ENCODE measurements around the gene PAK4. TPM values are rescaled to one million over a fixed set of nuclear protein-coding genes. Genes with fewer than 3 reads are reported as not detected.

PAK4 gene
- total RNA-seq, 3 donors from 2014 or later (not counting 1 experiment from before 2014, with no cell fraction given), result 6.7 to 13.4 (median 11.8) TPM

DNA sequence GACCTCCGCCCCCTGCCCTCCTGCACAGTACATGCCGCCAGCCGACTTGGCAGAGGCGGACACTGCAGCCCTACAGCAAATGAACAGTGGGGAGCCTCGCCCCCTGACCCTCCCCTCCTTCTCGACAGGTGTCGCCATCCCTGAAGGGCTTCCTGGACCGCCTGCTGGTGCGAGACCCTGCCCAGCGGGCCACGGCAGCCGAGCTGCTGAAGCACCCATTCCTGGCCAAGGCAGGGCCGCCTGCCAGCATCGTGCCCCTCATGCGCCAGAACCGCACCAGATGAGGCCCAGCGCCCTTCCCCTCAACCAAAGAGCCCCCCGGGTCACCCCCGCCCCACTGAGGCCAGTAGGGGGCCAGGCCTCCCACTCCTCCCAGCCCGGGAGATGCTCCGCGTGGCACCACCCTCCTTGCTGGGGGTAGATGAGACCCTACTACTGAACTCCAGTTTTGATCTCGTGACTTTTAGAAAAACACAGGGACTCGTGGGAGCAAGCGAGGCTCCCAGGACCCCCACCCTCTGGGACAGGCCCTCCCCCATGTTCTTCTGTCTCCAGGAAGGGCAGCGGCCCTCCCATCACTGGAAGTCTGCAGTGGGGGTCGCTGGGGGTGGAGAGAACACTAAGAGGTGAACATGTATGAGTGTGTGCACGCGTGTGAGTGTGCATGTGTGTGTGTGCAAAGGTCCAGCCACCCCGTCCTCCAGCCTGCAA is 52.9 kb downstream of the PAK4 start:
- TF ChIP-seq, protein P1, sequence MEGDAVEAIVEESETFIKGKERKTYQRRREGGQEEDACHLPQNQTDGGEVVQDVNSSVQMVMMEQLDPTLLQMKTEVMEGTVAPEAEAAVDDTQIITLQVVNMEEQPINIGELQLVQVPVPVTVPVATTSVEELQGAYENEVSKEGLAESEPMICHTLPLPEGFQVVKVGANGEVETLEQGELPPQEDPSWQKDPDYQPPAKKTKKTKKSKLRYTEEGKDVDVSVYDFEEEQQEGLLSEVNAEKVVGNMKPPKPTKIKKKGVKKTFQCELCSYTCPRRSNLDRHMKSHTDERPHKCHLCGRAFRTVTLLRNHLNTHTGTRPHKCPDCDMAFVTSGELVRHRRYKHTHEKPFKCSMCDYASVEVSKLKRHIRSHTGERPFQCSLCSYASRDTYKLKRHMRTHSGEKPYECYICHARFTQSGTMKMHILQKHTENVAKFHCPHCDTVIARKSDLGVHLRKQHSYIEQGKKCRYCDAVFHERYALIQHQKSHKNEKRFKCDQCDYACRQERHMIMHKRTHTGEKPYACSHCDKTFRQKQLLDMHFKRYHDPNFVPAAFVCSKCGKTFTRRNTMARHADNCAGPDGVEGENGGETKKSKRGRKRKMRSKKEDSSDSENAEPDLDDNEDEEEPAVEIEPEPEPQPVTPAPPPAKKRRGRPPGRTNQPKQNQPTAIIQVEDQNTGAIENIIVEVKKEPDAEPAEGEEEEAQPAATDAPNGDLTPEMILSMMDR (IDR thresholded peaks at IDR 0.05), result no peak
- Mint-ChIP-seq H3K36me3 (no peaks in the 10 kb centered on the region), H3K27ac (no peak overlapping the region), H3K27me3 (ENCODE audit: low read depth in 2 of 2) (no peaks in the 10 kb centered on the region), H3K9me3 (no peaks in the 10 kb centered on the region), H3K4me3 (no peak overlapping the region), H3K4me1 (no peaks in the 10 kb centered on the region)
- H3K27me3 ChIP-seq (ENCODE audit: control insufficient read depth, insufficient read depth, low read length), result no peaks in the 10 kb centered on the region
- H3K9me3 ChIP-seq (ENCODE audit: control insufficient read depth, insufficient read depth, low read length), result no peaks in the 10 kb centered on the region
- H3K4me1 ChIP-seq (ENCODE audit: control insufficient read depth, insufficient read depth, low read length), result no peaks in the 10 kb centered on the region
- no peak for ATAC-seq
- intact Hi-C loops (cut with micrococcal nuclease), result no loop called here
- H3K27ac ChIP-seq (ENCODE audit: low read length), result no peak overlapping the region
- H3K4me3 ChIP-seq (ENCODE audit: low read length), result no peak overlapping the region
- WGBS (ENCODE audit: insufficient coverage), result 97% methylated on average over 30 of the region's 30 CpGs
- peaks cover 19% of the 10 kb centered on the region for H3K36me3 ChIP-seq (ENCODE audit: control insufficient read depth, insufficient read depth, low read length)
- DNase-seq, result no peak

- DNase-seq (no peak), ATAC-seq (no peak)
- Histone ChIP-seq H3K4me1 (ENCODE audit: control insufficient read depth, insufficient read depth, low read length) (no peaks in the 10 kb centered on the region), H3K36me3 (ENCODE audit: control insufficient read depth, insufficient read depth, low read length) (peaks cover 17% of the 10 kb centered on the region), H3K4me3 (ENCODE audit: low read length) (no peak overlapping the region), H3K27ac (ENCODE audit: low read length) (no peak overlapping the region), H3K9me3 (ENCODE audit: control insufficient read depth, insufficient read depth, low read length) (no peaks in the 10 kb centered on the region), H3K27me3 (ENCODE audit: control insufficient read depth, insufficient read depth, low read length) (no peaks in the 10 kb centered on the region)
- Mint-ChIP-seq H3K4me3 (no peak overlapping the region), H3K27ac (no peak overlapping the region), H3K36me3 (no peaks in the 10 kb centered on the region), H3K9me3 (no peaks in the 10 kb centered on the region), H3K27me3 (ENCODE audit: low read depth in 2 of 2) (no peaks in the 10 kb centered on the region), H3K4me1 (no peaks in the 10 kb centered on the region)
- intact Hi-C loops (cut with micrococcal nuclease), result no loop called here
- TF ChIP-seq, protein P1 (IDR thresholded peaks at IDR 0.05), result no peak
- 94% methylated on average over 10 of the region's 10 CpGs for WGBS (ENCODE audit: insufficient coverage)
These were observed 54.2 kb downstream of the PAK4 start for GRCh38 chr19:39179754-39180153.

GRCh38 chr19:39180749-39181148 is 55.2 kb downstream of the PAK4 start:
- H3K27ac Mint-ChIP-seq, result no peak overlapping the region

More at GRCh38 chr19:39180749-39181148, 55.2 kb downstream of the PAK4 start:
- TF ChIP-seq, protein P1 (IDR thresholded peaks at IDR 0.05), result no peak
- no peaks in the 10 kb centered on the region for H3K9me3 ChIP-seq (ENCODE audit: control insufficient read depth, insufficient read depth, low read length)
- H3K4me3 Mint-ChIP-seq, result no peak overlapping the region
- ATAC-seq (no peak), DNase-seq (no peak)
- H3K27me3 ChIP-seq (ENCODE audit: control insufficient read depth, insufficient read depth, low read length), result no peaks in the 10 kb centered on the region
- intact Hi-C loops (cut with micrococcal nuclease), result no loop called here
- no peaks in the 10 kb centered on the region for H3K9me3 Mint-ChIP-seq
- H3K36me3 ChIP-seq (ENCODE audit: control insufficient read depth, insufficient read depth, low read length), result peaks cover 17% of the 10 kb centered on the region
- H3K36me3 Mint-ChIP-seq, result no peaks in the 10 kb centered on the region
- H3K4me1 Mint-ChIP-seq, result no peaks in the 10 kb centered on the region
- H3K27ac ChIP-seq (ENCODE audit: low read length), result no peak overlapping the region
- H3K4me3 ChIP-seq (ENCODE audit: low read length), result no peak overlapping the region
- H3K27me3 Mint-ChIP-seq (ENCODE audit: low read depth in 2 of 2), result no peaks in the 10 kb centered on the region
- H3K4me1 ChIP-seq (ENCODE audit: control insufficient read depth, insufficient read depth, low read length), result no peaks in the 10 kb centered on the region
- 93% methylated on average over 9 of the region's 9 CpGs for WGBS (ENCODE audit: insufficient coverage)
